Daoy (cell line): ENCODE data around the gene CCL7. TPM values are rescaled to one million over a fixed set of nuclear protein-coding genes. Genes with fewer than 3 reads are reported as not detected.
"Not testable (repeated sequence)": the region's sequence is repeated elsewhere in the genome, so short reads cannot be mapped to it uniquely, and the experiment has no call there.

Experiments used
- DNase-seq: peaks from one replicate; pipeline ENCODE4 v3.0.0-alpha.2; 2015; ENCODE audit warnings: low read depth
- total RNA-seq: library from RNA; depleted of rRNA; stranded (reverse); fragments of >200 nt; shearing (Covaris generic); gene quantifications from 2 replicates; pipeline ENCODE4 v1.2.3, GENCODE V29; 2014; rRNA removed

The CCL7 gene
- total RNA-seq = 0.21 and 1.5 TPM in 2 replicates

- peak; percentile 32 for DNase-seq
Observed at GRCh38 chr17:34269969-34270368, at the start of gene CCL7. Gene CCL7, plus strand, starts transcription at chr17:34270221. Its CDS starts 70 bp downstream, at chr17:34270291.

DNA sequence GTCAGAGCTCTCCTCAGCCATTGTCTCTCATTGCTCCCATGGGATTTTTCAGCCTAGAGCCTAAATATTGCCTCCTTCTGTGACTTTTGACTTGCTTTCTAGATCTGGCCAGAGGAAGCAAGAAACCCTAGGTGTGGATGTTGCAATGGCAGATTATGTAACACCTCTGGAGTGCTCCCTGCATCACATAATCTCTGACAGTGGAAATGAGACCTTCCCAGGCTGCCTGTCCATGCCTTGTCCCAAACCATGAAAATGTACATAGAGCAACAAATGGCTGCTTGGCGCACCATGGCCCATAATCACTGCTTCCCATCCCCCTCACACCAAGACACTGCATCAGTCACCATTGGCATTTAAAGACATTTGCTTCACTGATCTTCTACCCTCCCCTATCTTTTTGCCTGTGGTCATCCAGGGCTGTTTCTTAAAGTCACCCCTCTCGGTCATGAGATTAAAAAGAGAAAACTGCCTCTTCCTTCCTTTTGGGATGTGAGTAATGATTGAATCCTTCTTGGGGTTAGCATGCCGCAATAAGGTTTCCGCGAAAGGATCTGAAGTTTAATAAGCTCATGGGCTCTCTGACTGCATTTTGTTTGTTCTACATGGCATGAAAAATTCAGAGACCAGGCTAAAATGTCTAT is 49.1 kb upstream of the CCL7 start:
- DNase-seq = no peak

DNA sequence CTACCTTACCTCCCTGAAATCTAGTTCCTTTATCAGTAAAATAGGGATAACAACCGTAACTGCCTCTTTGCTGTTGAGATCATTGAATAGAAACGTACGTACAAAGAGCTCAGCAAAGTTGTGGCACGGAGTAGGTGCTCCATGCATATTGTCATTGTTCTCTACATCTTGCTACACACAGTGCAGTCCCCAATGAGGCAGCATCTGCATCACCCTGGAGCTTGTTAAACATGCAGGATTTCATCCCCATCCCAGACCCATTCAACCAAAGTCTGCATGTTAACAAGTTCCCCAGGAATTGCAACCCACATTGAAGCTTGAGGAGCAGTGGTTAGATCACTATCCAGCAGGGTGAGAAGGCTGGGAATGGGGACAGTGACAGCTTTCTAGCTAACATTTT is 48.6 kb upstream of the CCL7 start:
- DNase-seq = no peak

GRCh38 chr17:34222722-34223497 is 47.1 kb upstream of the CCL7 start:
- no peak for DNase-seq

DNA sequence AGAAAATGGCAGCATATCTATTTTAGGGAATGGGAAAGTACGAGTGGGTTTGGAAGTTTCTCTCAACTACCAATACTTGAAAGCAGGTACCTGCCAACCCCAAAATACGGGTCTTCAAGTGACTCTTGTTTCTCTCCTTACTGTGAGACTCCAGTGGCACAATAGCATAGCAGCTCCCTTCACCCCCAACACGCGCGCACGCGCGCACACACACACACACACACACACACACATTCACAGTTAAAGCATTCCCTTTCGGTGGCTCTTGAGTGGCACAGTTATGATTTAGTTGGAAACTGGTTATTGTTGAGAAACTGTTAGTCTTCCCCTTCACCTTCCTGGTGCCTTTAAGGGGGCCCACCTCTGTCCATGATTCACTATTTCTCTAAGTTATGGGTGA is 45.0 kb upstream of the CCL7 start:
- no peak for DNase-seq

DNA sequence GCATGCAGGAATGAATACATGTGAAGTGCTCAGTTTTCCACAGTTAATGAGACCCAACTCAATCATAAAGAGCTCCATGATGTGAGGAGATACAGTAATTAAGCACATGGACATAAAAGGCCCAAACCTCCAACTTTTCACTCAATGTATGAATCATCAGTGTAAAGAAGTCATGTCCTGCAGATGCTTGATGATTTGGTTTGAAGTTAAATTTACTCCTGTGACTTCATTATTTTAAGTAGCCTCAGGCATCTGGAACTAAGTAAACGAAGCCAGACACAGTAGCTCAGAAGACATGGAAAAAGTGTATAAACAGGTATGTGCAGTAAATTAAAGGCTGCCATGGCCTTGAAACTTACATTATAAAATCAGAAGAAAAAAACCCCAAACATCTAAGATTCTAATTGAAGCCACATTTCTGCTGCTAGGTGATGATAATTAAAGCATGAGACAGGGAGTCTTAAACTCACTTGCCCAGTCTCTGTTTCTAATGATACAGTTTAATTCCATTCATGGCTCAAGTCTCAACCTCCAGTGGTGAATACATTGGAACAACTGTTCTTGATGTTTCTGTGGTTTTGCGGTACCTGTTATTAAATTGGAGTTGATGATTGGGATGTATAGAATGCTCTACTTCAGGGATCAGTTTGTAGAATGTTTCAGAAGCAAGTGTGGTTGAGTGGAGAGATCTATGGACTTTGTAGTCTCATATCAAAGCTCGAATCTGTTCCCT is 43.8 kb upstream of the CCL7 start:
- DNase-seq = peak; percentile 28

- DNase-seq = no peak
Observed at GRCh38 chr17:34226744-34227034, 43.3 kb upstream of the CCL7 start.

- DNase-seq = not testable (repeated sequence)
Observed at GRCh38 chr17:34227293-34227692, 42.7 kb upstream of the CCL7 start.

GRCh38 chr17:34227707-34228106 is 42.3 kb upstream of the CCL7 start:
- no peak for DNase-seq

DNA sequence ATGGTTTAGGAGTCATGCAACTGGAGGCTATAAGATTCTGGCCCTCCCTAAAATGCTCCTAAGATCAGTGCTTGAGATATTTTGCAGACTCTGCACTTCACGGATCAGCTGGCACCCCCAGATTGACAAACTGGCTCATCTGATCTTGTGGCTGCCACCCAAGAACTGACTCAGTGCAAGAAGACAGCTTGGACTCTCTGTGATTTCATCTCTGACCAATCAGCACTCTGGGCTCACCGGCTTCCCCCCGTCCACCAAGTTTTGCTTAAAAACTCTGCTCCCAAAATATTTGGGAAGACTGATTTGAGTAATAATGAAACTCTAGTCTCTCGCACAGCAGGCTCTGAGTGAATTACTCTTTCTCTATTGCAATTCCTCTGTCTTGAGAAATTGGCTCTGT is 41.2 kb upstream of the CCL7 start:
- no peak for DNase-seq

DNA sequence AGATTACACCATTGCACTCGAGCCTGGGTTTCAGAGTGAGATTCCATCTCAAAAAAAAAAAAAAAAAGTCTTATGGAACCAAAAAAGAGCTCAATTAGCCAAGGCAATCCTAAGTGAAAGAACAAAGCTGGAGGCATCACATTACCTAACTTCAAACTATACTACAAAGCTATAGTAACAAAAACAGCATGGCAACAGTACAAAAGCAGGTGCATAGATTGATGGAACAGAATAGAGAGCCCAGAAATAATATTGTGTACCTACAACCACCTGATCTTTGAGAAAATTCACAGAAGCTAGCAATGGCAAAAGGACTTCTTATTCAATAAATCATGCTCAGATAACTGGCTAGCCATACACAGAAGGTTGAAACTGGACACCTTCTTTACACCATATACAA is 39.7 kb upstream of the CCL7 start:
- no peak for DNase-seq

DNA sequence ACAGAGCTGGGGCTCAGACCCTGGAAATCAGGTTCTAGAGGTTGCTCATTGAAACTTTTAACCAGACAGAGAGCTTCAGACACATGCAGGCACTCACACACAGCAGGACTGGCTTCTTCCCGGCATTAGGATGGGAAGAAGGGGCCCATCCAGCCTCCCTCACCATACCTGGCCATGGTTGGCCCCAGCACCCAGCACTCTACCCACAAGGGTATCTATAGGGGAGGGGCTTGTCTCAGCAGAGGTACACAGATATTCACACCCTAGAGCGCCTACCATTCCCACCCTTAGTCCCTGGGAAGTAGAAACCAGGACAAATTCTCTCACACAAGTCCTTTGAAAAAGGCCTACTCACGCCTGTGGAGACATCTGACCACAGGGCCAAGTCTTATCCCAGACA is 35.4 kb upstream of the CCL7 start:
- DNase-seq = no peak

GRCh38 chr17:34235389-34236028 is 34.5 kb upstream of the CCL7 start:
- peak; percentile 87 for DNase-seq

DNA sequence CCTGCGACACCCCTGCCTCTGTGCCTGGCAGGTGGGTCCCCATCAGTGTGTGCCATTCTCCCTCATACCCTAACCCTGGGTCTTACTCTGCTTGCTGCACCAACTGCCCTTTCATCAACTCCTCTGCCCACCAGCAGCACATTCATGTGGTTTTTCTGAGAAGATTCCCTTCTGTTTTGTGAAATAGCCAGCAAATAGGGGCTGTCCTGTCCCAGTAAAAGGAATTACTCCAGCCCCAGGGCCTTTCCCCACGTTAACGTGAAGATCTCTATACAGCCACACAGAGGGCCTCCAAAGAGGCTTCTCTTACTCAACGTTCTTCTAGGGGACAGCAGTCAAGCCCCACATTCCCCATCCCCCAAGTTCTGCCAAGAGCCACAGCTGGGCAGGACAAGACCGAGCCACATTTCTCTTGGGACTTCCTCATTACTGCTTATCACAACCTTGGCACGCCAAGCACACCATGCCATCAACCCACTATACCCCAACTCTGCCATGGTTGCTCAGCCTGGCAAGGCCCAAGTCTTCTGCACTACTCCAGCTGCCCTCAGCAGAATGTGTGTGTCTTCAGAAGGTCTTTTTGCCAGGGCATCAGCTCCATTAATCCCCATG is 33.6 kb upstream of the CCL7 start:
- DNase-seq = peak; percentile 35

DNA sequence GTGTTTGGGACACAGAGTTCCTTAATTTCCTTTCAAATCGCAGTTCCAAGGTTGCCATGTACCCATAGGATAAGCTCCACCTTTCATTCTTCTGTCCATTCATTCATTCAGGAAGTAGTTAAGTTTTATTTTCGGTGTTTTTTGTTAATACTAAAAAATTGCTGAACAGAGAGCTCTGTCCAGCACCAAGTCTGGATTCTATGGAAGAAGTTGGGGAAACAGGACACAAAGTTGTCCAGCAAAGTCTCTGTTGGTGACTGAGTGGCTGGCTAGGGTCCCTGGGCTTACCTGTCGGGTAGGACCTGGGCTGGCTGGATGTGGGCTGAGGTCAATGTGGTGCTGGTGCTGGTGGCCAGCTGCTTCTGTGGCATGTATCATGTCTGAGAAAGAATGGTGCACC is 32.6 kb upstream of the CCL7 start:
- no peak for DNase-seq

DNA sequence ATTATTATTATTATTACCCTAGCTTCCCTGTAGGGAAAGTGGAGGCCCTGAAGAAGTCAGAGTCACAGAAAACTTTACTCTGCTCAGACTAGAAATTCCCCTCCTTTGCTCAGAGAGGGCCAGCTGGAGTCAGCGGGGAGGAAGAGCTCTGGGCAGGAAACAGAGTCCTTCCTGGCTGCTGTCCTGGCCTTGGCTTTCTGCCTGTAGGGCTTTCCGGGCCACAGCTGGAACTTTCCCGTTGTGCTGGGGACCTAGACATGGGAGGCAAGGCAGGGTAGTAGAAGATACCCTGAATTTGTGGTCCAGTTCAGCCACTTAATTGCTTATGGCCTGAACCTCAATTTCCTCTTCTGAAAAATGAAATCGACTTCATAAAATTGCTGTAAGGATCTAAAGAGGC is 29.0 kb upstream of the CCL7 start:
- DNase-seq = peak; percentile 78

- peak; percentile 66 for DNase-seq
Observed at GRCh38 chr17:34242587-34243363, 27.2 kb upstream of the CCL7 start.

- no peak for DNase-seq
Observed at GRCh38 chr17:34243364-34244320, 26.4 kb upstream of the CCL7 start.

- no peak for DNase-seq
Observed at GRCh38 chr17:34245351-34245905, 24.6 kb upstream of the CCL7 start.

DNA sequence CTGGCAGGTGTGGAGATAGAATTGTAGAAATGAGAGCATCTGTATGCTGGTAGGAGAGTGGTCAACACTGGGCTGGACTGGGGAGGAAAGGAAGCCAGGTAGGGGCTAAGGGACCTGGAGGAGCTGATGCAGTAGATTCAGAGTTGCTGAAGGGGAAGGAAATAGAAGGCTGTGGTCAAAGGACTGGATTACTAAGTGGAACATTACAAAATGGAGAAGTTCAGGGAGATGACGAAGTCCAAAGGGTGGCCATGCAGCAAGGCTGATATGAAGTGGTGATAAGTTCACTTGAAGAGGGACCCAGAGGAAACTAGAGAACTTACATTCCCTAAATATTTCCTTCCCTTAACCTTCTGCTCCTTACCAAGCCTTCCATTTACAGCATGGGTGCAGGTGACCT is 23.6 kb upstream of the CCL7 start:
- DNase-seq = no peak
